ENCODE data around the gene SEMA5A.

- TF ChIP-seq ZNF761 (CRISPR knock-in tag; conservative IDR thresholded peaks at IDR 0.05) (no peak), POLR2A (IDR thresholded peaks at IDR 0.05; ENCODE audit: insufficient read depth in 1 of 2, low read depth in 2 of 2, low read length in 2 of 2) (no peak), CEBPB (IDR thresholded peaks at IDR 0.05; ENCODE audit: borderline replicate concordance, low read depth, low read length) (no peak), ARID4A (CRISPR knock-in tag; IDR thresholded peaks at IDR 0.05; ENCODE audit: borderline replicate concordance) (no peak), SMYD3 (CRISPR knock-in tag; IDR thresholded peaks at IDR 0.05) (no peak), FOXM1 (CRISPR knock-in tag; IDR thresholded peaks at IDR 0.05) (no peak), CTCF (CRISPR knock-in tag; IDR thresholded peaks at IDR 0.05) (no peak), FOXP4 (CRISPR knock-in tag; IDR thresholded peaks at IDR 0.05) (no peak)
Measured at GRCh38 chr5:9051779-9052178, 494.1 kb downstream of the SEMA5A start.
